ENCODE measurements around the gene MAGI2. TPM values are rescaled to one million over a fixed set of nuclear protein-coding genes. Genes with fewer than 3 reads are reported as not detected.

Gene MAGI2
- total RNA-seq, 1 donor from 2014 or later, result 5.4 TPM

GRCh38 chr7:78047800-78048199, 1405.7 kb downstream of the MAGI2 start:
- Histone ChIP-seq H3K4me1 (ENCODE audit: insufficient read depth, low read length) (no peaks in the 10 kb centered on the region), H3K4me3 (ENCODE audit: insufficient read depth, low read depth, low read length) (no peak overlapping the region), H3K9me3 (ENCODE audit: insufficient read depth, low read depth, low read length) (no peaks in the 10 kb centered on the region), H3K4me2 (ENCODE audit: low read length) (no peak overlapping the region), H2AFZ (ENCODE audit: low read depth, low read length) (no peak overlapping the region), H3K27ac (ENCODE audit: low read depth, low read length) (no peak overlapping the region), H3K9ac (ENCODE audit: low read length) (no peak overlapping the region), H3K36me3 (ENCODE audit: insufficient read depth, low read length) (no peaks in the 10 kb centered on the region), H4K20me1 (ENCODE audit: insufficient read depth, low read length) (no peaks in the 10 kb centered on the region), H3K27me3 (ENCODE audit: insufficient read depth, low read length) (no peaks in the 10 kb centered on the region), H3K79me2 (ENCODE audit: insufficient read depth, low read length) (no peaks in the 10 kb centered on the region)
- Mint-ChIP-seq H3K9me3 (ENCODE audit: unreplicated experiment) (no peaks in the 10 kb centered on the region), H3K27me3 (ENCODE audit: low read depth, unreplicated experiment) (peaks cover 4% of the 10 kb centered on the region), H3K4me3 (ENCODE audit: unreplicated experiment) (no peak overlapping the region), H3K36me3 (ENCODE audit: low read depth, unreplicated experiment) (no peaks in the 10 kb centered on the region), H3K4me1 (ENCODE audit: low read depth, unreplicated experiment) (no peaks in the 10 kb centered on the region), H3K27ac (ENCODE audit: unreplicated experiment) (no peak overlapping the region)
- FAIRE-seq, result no peak
- TF ChIP-seq CTCF (IDR thresholded peaks at IDR 0.05; ENCODE audit: insufficient read depth, low read depth, low read length) (no peak), EZH2 (IDR thresholded peaks at IDR 0.05; ENCODE audit: insufficient read depth, low read length) (no peak)
- DNase-seq (ENCODE audit: low read depth), result no peak

GRCh38 chr7:78043159-78043558, 1410.3 kb downstream of the MAGI2 start:
- Histone ChIP-seq H3K4me2 (ENCODE audit: low read length) (no peak overlapping the region), H3K9ac (ENCODE audit: low read length) (no peak overlapping the region), H3K4me1 (ENCODE audit: insufficient read depth, low read length) (no peaks in the 10 kb centered on the region), H2AFZ (ENCODE audit: low read depth, low read length) (no peak overlapping the region), H3K36me3 (ENCODE audit: insufficient read depth, low read length) (no peaks in the 10 kb centered on the region), H3K27ac (ENCODE audit: low read depth, low read length) (no peak overlapping the region), H3K27me3 (ENCODE audit: insufficient read depth, low read length) (peaks cover 3% of the 10 kb centered on the region), H3K9me3 (ENCODE audit: insufficient read depth, low read depth, low read length) (no peaks in the 10 kb centered on the region), H3K79me2 (ENCODE audit: insufficient read depth, low read length) (no peaks in the 10 kb centered on the region), H3K4me3 (ENCODE audit: insufficient read depth, low read depth, low read length) (no peak overlapping the region), H4K20me1 (ENCODE audit: insufficient read depth, low read length) (no peaks in the 10 kb centered on the region)
- FAIRE-seq, result no peak
- Mint-ChIP-seq H3K9me3 (ENCODE audit: unreplicated experiment) (no peaks in the 10 kb centered on the region), H3K27ac (ENCODE audit: unreplicated experiment) (no peak overlapping the region), H3K36me3 (ENCODE audit: low read depth, unreplicated experiment) (no peaks in the 10 kb centered on the region), H3K27me3 (ENCODE audit: low read depth, unreplicated experiment) (peaks cover 5% of the 10 kb centered on the region), H3K4me1 (ENCODE audit: low read depth, unreplicated experiment) (no peaks in the 10 kb centered on the region), H3K4me3 (ENCODE audit: unreplicated experiment) (no peak overlapping the region)
- DNase-seq (ENCODE audit: low read depth), result no peak
- no peak for TF ChIP-seq EZH2 (IDR thresholded peaks at IDR 0.05; ENCODE audit: insufficient read depth, low read length)
- no peak for TF ChIP-seq CTCF (IDR thresholded peaks at IDR 0.05; ENCODE audit: insufficient read depth, low read depth, low read length)

- H2AFZ ChIP-seq (ENCODE audit: low read depth, low read length), result no peak overlapping the region
- no peak overlapping the region for H3K9ac ChIP-seq (ENCODE audit: low read length)
- H3K36me3 Mint-ChIP-seq (ENCODE audit: low read depth, unreplicated experiment), result no peaks in the 10 kb centered on the region
- H3K27ac ChIP-seq (ENCODE audit: low read depth, low read length), result no peak overlapping the region
- H3K4me2 ChIP-seq (ENCODE audit: low read length), result no peak overlapping the region
- H4K20me1 ChIP-seq (ENCODE audit: insufficient read depth, low read length), result no peaks in the 10 kb centered on the region
- DNase-seq (ENCODE audit: low read depth) (no peak), FAIRE-seq (no peak)
- no peaks in the 10 kb centered on the region for H3K9me3 Mint-ChIP-seq (ENCODE audit: unreplicated experiment)
- H3K36me3 ChIP-seq (ENCODE audit: insufficient read depth, low read length), result no peaks in the 10 kb centered on the region
- peaks cover 2% of the 10 kb centered on the region for H3K27me3 Mint-ChIP-seq (ENCODE audit: low read depth, unreplicated experiment)
- H3K4me3 ChIP-seq (ENCODE audit: insufficient read depth, low read depth, low read length), result no peak overlapping the region
- H3K4me1 ChIP-seq (ENCODE audit: insufficient read depth, low read length), result no peaks in the 10 kb centered on the region
- no peaks in the 10 kb centered on the region for H3K9me3 ChIP-seq (ENCODE audit: insufficient read depth, low read depth, low read length)
- H3K27ac Mint-ChIP-seq (ENCODE audit: unreplicated experiment), result no peak overlapping the region
- TF ChIP-seq EZH2 (IDR thresholded peaks at IDR 0.05; ENCODE audit: insufficient read depth, low read length) (no peak), CTCF (IDR thresholded peaks at IDR 0.05; ENCODE audit: insufficient read depth, low read depth, low read length) (no peak)
- H3K4me3 Mint-ChIP-seq (ENCODE audit: unreplicated experiment), result no peak overlapping the region
- no peaks in the 10 kb centered on the region for H3K79me2 ChIP-seq (ENCODE audit: insufficient read depth, low read length)
- H3K27me3 ChIP-seq (ENCODE audit: insufficient read depth, low read length), result peaks cover 3% of the 10 kb centered on the region
- no peaks in the 10 kb centered on the region for H3K4me1 Mint-ChIP-seq (ENCODE audit: low read depth, unreplicated experiment)
These were observed 1412.0 kb downstream of the MAGI2 start for GRCh38 chr7:78041423-78041822.

All from astrocyte (in vitro differentiated cells and primary cell).